Stimulated activated CD8-positive, alpha-beta memory T cell treated with anti-CD3 and anti-CD28 coated beads, Interleukin-7, amount 100 ng/mL, for 24 hours (primary cell): ENCODE data around the gene ZNF865.

Experiments used
- DNase-seq: peaks from one replicate; pipeline ENCODE4 v3.0.0-alpha.2; 2020; ENCODE audit warnings: low read depth

ZNF865 gene

DNA sequence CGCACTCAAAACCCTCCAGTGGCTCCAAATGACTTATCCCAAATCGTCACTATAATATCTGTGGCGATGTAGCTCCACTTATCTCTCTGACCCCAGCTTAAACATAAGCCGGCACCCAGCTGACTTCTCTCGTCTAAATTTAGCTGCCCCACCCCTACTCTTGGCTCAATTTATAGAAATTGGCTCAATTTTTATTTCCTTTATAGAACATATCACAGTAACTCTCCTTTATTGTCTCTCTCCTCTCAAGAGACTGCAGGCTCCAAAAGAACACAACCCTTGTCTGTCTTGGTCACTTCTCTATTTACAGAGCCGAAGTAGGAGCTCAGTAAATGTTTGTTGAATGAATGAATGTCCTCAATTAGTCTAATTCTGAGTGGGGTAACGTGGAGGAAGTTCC lies 18.1 kb downstream of the ZNF865 start:
- DNase-seq, result no peak

- peak; percentile 81 for DNase-seq
Observed at GRCh38 chr19:55624109-55625003, 18.9 kb downstream of the ZNF865 start, which contains the start of gene ZNF784. ZNF784 (minus strand) TSS chr19:55624566; CDS start chr19:55624561, 5 bp downstream.

- no peak for DNase-seq
Observed at GRCh38 chr19:55625004-55625326, 19.5 kb downstream of the ZNF865 start.

- no peak for DNase-seq
Observed at GRCh38 chr19:55626350-55626749, 20.9 kb downstream of the ZNF865 start.

GRCh38 chr19:55632463-55632834 lies 27.0 kb downstream of the ZNF865 start:
- DNase-seq, result peak; percentile 72

DNA sequence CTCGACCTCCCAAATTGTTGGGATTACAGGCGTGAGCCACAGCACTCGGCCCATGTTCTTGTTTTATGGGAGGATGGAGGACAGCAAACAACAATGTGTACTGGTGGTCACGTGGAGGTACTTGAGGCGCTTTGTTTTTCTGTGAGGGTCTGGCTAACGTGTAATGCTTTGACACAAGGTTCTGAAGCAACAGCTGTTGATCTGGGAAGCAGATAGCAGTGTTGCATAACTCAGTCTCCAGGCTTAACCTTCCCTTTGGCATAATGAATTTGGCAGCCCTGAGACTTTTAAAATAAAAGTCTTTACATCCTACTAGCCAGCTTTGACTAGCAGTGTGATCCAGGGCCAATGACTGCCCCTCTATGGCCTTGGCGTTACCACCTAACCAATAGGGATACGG lies 28.4 kb downstream of the ZNF865 start:
- DNase-seq, result no peak

- DNase-seq, result no peak
Observed at GRCh38 chr19:55635334-55635717, 29.9 kb downstream of the ZNF865 start.

DNA sequence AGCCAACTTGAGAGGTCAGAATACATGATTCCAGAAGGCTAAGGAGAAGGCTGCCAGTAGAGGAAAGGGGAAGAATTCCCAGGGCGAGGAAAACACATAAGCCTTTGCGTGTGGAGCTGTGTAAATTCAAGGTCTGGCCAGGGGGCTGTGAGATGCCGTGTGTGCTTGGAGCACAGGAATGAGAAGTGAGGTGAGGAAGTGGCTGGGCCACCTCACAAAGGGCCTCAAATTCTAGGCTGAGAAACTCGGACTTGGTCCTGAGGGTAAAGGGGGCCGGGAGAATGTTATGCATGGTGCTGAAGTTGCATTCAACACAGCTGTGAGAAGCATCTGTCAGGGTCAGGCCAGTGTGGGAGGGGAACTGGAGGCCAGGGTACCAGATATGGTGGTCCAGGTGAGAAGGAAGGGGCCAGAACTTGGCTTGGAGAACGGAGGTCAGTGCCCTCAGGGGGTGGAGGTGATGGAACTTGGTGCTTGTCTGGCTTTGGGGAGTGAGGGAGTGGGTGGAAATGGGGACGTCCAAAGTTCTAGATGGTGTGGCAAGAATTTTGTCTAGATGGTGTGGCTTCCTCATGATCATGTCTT lies 30.5 kb downstream of the ZNF865 start:
- DNase-seq, result no peak

- DNase-seq, result no peak
Observed at GRCh38 chr19:55636723-55637122, 31.3 kb downstream of the ZNF865 start.

DNA sequence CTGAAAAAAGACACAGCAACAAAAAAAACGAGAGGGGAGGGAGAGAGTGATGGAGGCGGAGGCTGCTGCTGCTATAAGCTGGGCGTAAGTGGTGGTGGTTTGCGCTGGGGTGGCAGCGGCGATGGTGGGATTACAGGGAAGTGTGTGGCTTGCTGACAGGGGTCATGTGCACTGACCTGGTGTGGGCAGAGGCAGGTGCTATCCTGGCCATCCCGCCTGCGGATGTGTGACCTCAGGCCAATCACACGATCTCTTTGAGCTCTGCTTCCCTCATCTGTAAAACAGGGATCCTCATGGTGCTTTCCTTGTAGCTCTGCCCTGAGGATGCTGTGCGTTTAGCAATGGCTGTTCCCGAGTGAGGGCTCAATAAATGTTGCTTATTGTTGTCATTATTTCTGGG lies 32.1 kb downstream of the ZNF865 start:
- DNase-seq, result no peak

DNA sequence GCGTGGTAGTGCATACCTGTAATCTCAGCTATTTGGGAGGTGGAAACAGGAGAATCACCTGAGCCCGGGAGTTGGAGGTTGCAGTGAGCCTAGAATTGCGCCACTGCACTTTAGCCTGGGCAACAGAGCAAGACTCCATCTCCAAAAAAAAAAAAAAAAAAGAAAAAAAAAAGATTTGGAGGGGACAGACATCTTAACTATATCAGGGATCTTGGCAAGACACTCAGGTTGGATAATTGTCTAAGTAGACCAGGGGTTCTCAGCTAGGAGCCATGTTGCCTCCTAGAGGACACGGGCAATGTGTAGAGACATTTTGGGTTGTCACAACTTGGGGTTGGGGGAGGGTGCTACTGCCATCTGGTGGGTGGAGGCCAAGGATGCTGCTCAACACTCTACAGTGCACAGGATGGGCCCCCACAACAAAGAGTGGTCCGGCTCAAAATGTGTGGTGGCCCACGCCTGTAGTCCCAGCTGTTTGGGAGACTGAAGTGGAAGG lies 33.5 kb downstream of the ZNF865 start:
- peak; percentile 33 for DNase-seq

- no peak for DNase-seq
Observed at GRCh38 chr19:55640043-55640576, 34.7 kb downstream of the ZNF865 start.

DNA sequence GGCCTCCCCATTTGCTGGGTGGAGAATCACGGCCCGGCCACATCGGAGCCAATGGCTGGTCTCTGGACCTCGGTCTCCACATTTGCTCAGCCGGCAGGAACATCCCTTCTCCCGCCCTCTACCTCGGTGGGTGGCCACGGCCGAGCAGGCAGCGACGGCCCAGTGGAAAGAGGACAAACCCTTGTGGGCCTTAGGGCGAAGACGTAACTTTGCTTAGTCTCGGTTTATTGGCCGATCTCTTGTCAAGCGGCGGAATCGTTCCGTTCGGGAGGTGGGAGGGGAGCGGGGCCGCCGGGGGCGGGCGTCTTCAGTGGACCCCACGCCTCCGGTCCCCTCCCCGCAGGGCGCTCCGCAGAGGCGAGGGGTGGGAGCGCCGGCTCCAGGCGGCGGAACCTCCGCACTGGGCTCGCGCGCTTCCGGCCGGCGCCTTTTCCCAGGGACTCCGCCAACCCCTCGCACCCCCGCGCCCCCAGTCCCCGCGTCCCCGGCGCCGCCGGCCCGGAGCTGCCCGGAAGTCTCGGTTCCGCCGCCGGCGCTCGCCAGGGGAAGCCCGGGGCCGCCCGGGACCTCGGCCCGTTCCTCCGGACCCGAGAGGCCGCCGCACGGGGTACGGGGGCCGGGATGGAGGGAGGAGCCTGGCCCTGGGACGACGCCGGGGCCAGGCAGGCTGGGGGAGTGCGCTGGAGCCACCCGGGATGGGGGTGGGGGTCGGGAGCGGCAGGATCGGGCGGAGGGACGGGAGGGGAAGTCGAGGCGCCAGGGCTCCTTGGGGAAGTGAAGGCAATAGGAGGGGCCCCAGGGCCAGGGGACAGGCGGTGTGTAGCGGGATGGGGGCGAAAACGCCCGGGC lies 35.4 kb downstream of the ZNF865 start, which contains the start of gene ZNF580:
ZNF580 (plus strand) TSS at position 426 of the 849 bp plus-strand sequence. CDS start 1,507 bp downstream, outside the sequence.
- peak; percentile 39 for DNase-seq

- no peak for DNase-seq
Observed at GRCh38 chr19:55641426-55642152, 36.1 kb downstream of the ZNF865 start.

- DNase-seq, result no peak
Observed at GRCh38 chr19:55642153-55643002, 36.9 kb downstream of the ZNF865 start.

DNA sequence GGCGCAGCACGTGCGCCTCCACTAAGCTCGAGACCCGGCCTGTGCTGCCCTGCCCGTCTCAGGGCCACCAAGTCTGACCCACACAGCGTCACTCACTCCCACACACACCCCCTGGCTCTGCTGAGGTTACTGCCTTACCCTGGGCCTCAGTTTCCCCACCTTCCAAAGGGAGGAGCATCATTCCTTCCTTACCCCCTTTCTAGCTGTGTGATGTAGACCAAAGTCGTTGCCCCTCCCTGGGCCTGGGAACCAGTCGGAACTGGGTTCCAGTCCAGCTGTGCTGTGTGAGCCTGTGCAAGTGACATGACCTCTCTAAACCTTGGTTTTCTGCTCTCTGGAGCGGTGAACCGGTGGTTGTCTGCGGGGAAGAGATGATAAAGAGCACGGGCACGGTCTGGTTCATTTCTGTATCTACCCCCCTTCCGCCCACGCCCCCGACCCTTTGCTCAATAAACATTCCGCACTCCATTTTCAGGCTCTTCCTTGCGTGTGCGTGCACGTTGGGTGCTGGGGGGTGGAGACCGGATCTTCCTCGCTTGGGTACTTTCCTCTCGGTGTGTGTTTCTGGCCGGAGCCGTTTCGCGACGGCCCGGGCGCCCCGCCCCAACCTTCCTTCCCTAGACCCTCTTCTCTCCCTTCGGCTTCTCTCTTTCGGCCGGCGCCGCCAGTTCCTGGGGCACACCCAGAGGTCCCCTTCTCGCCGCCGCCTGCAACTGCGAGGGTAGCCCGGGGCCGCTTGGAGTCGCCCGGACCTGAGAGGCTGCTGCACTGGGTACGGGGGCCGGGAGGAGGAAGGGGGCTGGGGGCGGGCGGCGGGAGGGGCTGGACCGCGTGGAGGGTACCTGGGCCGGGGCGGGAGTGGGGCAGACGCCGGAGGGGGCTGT lies 37.8 kb downstream of the ZNF865 start, which contains the start of gene ZNF581:
ZNF581 (plus strand) TSS at position 647 of the 884 bp plus-strand sequence. CDS start 923 bp downstream, outside the sequence.
- DNase-seq, result peak; percentile 71

GRCh38 chr19:55643887-55644176 lies 38.4 kb downstream of the ZNF865 start:
- DNase-seq, result no peak

GRCh38 chr19:55644191-55644833 lies 38.9 kb downstream of the ZNF865 start:
- DNase-seq, result no peak
